AG10803 (cell line): Measurements from ENCODE around the gene TSPAN14.

Experiments
- DNase-seq: peaks from one replicate; pipeline ENCODE4 v3.0.0; 2010; ENCODE audit warnings: low read depth
- H3K4me3 ChIP-seq: 2 replicates; pipeline ENCODE4 v1.5.1; 2011; ENCODE audit warnings: mild to moderate bottlenecking, low read length, control low read depth
- CTCF ChIP-seq: conservative IDR thresholded peaks from 2 replicates; pipeline ENCODE4 v1.5.1; 2011; ENCODE audit warnings: mild to moderate bottlenecking, low read length, control low read depth, inconsistent platforms

TSPAN14 gene

GRCh38 chr10:80425901-80426300, 28.2 kb upstream of the TSPAN14 start:
- no peak overlapping the region for H3K4me3 ChIP-seq
- DNase-seq, result no peak
- no peak for TF ChIP-seq CTCF

GRCh38 chr10:80427541-80427940, 26.6 kb upstream of the TSPAN14 start:
- no peak overlapping the region for H3K4me3 ChIP-seq
- DNase-seq, result no peak
- no peak for TF ChIP-seq CTCF

- no peak for DNase-seq
- no peak overlapping the region for H3K4me3 ChIP-seq
- no peak for TF ChIP-seq CTCF
Observed at GRCh38 chr10:80429521-80429973, 24.6 kb upstream of the TSPAN14 start.

- H3K4me3 ChIP-seq, result no peak overlapping the region
- TF ChIP-seq CTCF, result no peak
- DNase-seq, result no peak
Observed at GRCh38 chr10:80433134-80433533, 21.0 kb upstream of the TSPAN14 start.

GRCh38 chr10:80436446-80437098, 17.5 kb upstream of the TSPAN14 start:
- no peak overlapping the region for H3K4me3 ChIP-seq
- no peak for DNase-seq
- TF ChIP-seq CTCF, result no peak

- TF ChIP-seq CTCF, result no peak
- no peak for DNase-seq
- no peak overlapping the region for H3K4me3 ChIP-seq
Observed at GRCh38 chr10:80437227-80437626, 16.9 kb upstream of the TSPAN14 start.

- no peak for DNase-seq
- H3K4me3 ChIP-seq, result no peak overlapping the region
- no peak for TF ChIP-seq CTCF
Observed at GRCh38 chr10:80441831-80442230, 12.3 kb upstream of the TSPAN14 start.
